K562 treated with DMSO at 1 percent for 4 hours (cell line): ENCODE measurements around the gene IQCH. TPM values are rescaled to one million over a fixed set of nuclear protein-coding genes. Genes with fewer than 3 reads are reported as not detected.

Experiments used
- total RNA-seq: library from RNA; unstranded; fragments of 300-600 nt; gene quantifications from 2 replicates; pipeline ENCODE4 v1.2.3, GENCODE V29; 2022; ENCODE audit not compliant: insufficient read depth

IQCH gene
- 0.97 and 1.0 TPM in 2 replicates for total RNA-seq

GRCh38 chr15:67254238-67255175 is at the start of gene IQCH, which contains the start of gene AAGAB:
Gene IQCH (plus strand): TSS chr15:67254786. CDS start chr15:67254897, 111 bp downstream.
Gene AAGAB (minus strand): TSS chr15:67254661. CDS start chr15:67254631, 30 bp downstream.

DNA sequence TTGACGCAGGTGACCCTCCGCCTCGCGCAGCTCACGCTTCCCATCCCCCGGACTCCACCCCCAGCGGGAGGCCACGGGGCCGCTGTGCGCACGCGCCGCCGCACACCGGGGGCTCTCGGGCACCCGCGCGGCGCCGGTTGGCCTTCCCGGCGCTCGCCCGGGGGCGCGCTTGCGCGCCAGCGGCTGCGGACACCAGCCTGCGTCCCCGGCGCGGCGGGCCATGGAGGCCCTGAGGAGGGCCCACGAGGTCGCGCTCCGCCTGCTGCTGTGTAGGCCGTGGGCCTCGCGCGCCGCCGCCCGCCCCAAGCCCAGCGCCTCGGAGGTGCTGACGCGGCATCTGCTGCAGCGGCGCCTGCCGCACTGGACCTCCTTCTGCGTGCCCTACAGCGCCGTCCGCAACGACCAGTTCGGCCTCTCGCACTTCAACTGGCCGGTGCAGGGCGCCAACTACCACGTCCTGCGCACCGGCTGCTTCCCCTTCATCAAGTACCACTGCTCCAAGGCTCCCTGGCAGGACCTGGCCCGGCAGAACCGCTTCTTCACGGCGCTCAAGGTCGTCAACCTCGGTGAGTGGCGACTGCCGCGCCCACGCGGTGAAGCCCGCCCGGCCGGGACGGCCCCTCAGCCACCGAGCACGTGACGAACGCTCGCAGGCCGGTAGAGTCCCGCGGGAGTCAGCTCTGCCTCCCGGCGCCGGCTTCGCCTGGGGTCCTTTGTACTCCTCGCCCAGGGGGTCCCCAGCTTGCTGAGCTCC is 266.6 kb downstream of the IQCH start, which contains the start of gene C15orf61:
Gene C15orf61 (plus strand): TSS at position 103 of the 754 bp plus-strand sequence. CDS start 118 bp downstream, at position 221.

GRCh38 chr15:67542420-67543347 is 288.1 kb downstream of the IQCH start, which contains the start of gene MAP2K5:
Gene MAP2K5 (plus strand): TSS chr15:67542703. CDS start chr15:67543336, 633 bp downstream.

Other genes with a start within 250 kb of the IQCH start
- 9.1 and 15.8 TPM in 2 replicates for gene SMAD3, start 189.2 kb upstream of the IQCH start, total RNA-seq
- gene AAGAB, start 125 bp upstream of the IQCH start, total RNA-seq, result 36.8 and 49.0 TPM in 2 replicates